OCI-LY7 (cell line): ENCODE data around the gene RMP24.

ENCODE experiments used
- CTCF ChIP-seq: fragments of 200-600 bp; sonication (generic); conservative IDR thresholded peaks from 2 replicates; pipeline ENCODE4 v1.5.1; 2014; ENCODE audit warnings: mild to moderate bottlenecking, antibody characterized with exemption, low read length, moderate library complexity, mixed read lengths
- EZH2phosphoT487 ChIP-seq: fragments of 200-600 bp; sonication (generic); IDR thresholded peaks from 2 replicates; pipeline ENCODE4 v1.6.1; 2018; ENCODE audit warnings: low read depth, borderline replicate concordance, mild to moderate bottlenecking, mixed run types, antibody characterized with exemption, low read length, moderate library complexity, mixed read lengths

GRCh38 chr18:35948080-35948479 is 24.4 kb upstream of the RMP24 start:
- TF ChIP-seq CTCF: no peak
- TF ChIP-seq EZH2phosphoT487: no peak
